Activated CD8-positive, alpha-beta memory T cell treated with anti-CD3 and anti-CD28 coated beads, Interleukin-2, amount 50 U/mL, for 24 hours (primary cell): Measurements from ENCODE around the gene VTI1A.

Experiments used
- DNase-seq: peaks from one replicate; pipeline ENCODE4 v3.0.0-alpha.2; 2020; ENCODE audit errors: extremely low read depth

Gene VTI1A

DNA sequence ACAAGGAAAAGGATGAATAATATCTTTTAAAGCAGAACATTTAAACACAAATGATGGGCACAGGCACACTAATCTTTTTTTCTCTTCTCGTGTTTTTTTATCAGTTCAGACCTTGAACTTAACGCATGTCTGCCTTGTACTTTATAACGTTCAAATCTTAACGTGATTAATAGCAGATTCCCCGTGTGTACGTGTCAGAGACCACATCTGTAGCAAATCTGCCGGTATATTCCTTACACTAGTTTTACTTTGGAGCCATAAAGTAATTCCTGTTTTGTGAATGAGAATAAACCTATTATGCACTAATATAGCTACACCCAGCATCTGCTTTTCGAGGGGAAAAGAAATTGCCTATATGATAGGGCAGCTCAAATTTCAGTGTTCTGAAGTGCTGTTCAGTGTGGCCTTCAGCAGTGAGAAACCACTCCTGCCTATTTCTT is 337.0 kb downstream of the VTI1A start:
- DNase-seq = no peak

DNA sequence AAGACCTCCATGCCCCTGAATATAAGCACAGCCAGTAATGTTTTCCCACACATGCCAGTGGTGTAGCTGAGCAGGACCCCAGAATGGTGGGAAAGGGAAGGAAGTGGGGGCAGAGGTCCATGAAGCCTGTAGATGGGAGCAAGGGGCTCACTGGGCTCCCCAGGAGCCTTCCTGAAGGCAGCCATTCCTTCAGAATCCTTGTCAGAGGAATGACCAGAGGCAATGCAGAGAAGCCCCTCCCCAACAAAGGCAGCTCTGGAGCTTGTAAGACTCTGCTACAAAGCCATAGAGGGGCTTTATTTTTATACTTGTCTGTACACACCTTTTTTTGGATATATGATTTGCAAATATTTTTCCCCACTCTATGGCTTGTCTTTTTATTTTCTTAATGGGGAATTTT is 338.1 kb downstream of the VTI1A start:
- DNase-seq = no peak

DNA sequence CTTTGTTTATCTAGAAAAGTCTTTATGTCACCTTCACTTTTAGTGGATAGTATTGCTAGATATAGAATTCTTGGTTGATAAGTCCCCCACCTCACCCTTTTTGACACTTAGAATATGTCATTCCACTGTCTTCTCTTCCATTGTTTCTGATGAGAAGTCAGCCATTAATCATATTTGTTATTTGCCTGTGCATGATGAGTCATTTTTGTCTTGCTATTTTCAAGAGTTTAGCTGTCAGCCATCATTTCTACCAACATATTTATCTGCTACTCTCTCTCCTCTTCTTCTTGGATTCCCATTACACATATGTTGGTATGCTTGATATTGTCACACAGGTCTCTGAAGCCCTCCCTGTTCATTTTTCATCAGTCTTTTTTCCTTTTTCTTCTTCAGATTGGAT is 342.2 kb downstream of the VTI1A start:
- DNase-seq = no peak

DNA sequence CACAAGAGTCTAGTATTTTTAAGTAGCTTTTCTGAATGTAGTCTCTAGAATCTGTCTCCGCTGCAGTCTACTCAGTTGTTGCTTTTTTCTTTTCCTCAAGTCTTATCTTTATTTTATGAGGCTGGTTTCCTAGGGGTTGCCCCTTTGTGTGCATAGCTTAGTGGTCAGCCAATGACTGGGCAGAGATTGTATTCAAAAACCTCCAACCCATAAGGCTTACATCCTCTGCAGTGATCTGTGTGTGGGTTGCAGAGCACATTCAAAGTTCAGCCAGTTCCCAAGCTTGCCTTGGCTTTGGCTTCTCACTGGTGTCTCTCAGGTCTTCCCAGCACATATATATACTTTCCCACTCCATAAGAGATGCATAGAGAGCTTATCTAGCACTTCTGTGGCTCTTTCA is 343.0 kb downstream of the VTI1A start:
- DNase-seq = no peak

DNA sequence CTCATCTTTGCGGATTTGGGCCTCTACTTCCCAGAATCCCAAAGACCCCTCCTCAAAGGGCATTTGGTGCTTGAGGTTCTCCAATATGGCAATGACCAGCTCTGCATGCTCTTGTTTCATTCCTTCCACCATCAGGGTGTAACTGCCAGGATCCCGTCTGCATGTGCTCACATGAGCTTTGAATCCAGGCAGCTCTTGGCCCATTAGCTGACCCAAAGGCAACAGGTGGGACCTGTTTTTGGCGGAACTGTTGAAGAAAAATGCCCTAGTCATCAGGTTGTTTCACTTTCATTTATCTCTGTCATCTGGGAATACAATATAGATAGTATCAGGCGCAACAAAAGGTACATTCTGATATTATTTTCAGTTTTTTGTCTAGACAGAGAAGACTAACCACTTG is 343.9 kb downstream of the VTI1A start:
- no peak for DNase-seq

DNA sequence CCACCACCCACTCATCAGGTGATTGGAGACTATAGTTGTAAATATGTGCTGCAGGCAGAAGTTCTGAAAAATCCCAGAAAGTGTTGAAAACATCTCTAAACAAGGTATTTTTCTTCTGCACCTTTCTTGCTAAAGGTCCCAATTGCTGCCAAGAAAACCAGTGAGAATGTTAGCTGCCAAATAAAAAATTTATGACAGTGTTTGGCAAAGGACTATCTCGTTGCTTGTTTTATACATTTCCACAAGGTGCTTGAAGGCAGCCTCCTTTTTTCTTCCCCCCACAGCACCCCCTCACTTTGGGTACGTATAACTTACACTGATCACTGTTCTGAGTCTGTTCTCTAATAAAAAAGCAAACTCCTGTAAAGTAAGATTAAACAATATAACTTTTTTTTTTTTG is 344.4 kb downstream of the VTI1A start:
- DNase-seq = no peak

DNA sequence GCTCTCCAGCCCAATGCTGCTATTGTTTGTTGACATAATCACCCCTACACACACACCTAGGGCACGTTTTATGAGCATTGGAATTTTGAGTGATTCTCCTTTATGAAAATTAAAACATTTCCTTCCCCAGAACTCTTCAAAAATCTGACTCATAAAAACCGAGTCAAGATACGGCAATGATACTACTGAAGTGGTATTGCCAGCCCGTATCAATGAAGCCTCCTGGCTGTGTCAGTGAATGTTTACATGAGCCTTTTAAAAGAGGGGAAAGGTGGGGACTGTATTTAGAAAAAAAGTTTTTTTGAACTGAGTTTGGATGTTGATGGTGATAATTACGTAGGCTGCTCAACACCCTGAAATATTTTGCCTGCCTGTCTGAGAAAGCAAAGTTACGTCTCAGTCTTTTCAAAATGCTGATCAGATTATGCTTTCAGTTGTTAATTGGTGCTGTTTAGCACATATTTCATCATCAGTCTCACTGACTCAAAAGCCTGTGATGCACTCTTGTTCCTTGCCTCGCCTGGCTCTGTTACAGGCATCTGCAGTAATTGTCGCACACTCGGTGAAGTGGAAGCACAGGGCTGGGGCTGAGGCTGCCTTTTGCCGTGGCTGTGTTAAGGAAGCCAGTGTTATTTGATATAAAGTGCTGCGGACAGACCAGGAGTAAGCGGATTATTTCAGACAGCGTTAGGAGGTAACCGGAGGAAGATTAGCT is 345.6 kb downstream of the VTI1A start:
- no peak for DNase-seq

DNA sequence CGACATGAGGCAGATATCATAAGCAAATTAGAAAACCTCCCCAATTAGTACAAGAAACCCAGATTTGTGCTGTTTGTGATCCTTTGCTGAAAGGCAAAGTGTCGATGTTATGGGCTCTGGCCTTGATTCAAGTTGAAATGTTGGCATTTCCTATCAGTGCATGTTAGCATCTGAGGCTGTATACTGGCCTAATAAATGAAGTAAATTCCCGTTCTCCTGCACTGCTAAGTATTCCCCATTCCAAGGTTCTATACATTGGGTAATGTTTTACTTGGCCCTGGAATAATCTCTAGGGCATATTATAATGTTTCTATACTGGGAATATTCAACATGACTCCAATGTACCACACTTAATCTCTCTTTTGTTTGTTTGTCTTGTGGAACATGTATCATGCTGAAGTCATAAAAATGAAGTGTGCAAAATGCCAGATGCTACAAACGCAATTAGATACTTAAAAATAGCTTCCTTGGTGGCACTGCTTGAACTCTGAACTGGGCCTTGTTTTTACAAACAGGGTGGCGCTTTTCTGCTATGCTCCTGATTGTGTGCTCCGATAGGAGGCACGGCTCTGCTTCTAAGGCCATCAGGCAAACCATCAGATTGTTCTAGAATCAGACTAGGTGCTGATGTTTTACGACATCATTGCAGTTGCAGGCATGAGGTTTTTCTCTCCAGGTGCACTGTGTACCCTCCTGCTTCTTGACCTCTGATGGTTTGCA is 346.3 kb downstream of the VTI1A start:
- no peak for DNase-seq

DNA sequence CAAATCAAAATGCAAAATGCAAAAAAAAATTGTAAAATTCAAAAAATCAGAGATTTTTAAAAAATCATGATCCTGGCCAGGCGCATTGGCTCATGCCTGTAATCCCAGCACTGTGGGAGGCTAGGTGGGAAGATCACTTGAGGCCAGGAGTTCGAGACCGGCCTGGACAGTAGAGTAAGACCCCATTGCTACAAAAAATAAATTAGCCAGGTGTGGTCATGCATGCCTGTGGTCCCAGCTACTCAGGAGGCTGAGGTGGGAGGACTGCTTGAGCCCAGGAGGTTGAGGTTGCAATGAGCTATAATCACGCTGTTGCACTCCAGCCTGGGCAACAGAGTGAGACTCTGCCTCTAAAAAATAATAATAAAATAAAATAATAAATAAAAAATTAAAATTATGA is 347.2 kb downstream of the VTI1A start:
- DNase-seq = no peak

DNA sequence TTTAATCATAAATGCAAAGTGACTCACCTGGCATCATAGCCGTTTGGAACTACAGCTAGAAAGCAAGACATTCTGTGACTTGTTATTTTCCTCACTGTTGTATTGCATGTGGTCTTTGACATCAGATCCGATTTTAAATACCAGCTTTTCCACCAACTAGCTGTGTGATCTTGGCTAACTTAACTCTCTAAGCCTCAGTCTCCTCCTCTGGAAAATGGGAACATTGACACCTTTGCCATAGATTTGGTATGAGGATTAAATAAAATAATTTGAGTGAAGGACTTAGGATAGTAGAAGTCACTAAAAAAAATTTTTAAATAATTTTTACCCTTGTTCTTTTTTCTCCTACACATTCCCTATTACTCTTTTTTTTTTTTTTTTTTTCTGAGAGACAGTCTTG is 348.1 kb downstream of the VTI1A start:
- no peak for DNase-seq

DNA sequence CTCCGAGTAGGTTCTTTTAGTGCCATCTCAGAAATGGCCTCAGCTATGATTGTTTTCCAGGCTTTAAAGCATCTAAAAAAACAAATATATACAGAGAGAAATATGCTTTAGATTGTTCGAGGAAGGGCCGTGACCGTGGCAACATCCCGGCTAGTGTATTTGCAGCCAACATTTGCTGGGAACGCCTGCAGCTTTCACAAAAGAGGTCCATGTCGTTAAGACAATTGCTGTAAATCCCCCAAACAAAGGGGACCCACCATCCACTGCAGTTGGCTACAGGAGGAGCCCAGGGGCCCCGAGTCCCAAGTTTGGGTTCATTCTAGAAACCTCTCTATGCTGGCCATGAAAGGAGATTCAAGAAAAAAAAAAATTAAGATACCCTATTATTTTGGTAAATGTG is 350.2 kb downstream of the VTI1A start:
- no peak for DNase-seq

DNA sequence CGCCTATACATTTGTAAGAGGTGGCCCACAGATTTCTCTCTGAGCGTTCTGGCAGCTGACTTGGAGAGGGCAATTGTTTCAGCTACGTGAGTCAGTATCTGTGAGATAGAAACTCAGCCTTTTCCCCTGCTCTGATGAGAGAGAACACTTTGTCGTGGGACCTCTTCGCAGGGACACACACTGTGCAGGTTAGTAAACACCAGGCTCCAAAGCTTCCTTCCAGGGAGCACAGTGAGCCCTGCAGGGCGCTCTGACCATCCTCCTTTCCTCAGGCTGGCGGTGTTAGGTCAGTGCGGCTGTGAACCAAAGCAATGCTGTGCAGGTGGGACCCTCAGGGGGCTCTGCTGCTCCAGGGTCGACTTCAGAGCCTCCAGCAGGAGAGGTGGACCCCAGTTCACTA is 350.8 kb downstream of the VTI1A start:
- DNase-seq = no peak

DNA sequence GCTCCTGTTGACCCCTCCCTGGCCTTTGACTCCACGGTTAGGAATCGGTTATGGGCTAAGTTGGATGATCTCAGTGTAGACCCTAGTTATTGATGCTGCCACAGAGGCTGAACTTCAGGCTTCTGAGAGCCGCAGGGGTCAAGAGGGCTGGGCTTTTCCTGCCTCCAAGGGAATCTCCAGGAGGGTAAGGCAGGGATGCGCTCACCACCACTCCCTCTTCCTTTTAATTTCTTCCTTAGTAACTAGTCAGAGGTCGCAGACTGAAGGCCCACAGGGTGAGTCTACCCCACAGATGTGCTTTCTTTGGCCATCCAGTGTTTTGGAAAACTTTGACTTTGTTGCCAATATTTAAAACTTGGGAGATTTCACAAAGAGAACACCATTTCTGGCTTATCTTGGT is 352.0 kb downstream of the VTI1A start:
- no peak for DNase-seq

DNA sequence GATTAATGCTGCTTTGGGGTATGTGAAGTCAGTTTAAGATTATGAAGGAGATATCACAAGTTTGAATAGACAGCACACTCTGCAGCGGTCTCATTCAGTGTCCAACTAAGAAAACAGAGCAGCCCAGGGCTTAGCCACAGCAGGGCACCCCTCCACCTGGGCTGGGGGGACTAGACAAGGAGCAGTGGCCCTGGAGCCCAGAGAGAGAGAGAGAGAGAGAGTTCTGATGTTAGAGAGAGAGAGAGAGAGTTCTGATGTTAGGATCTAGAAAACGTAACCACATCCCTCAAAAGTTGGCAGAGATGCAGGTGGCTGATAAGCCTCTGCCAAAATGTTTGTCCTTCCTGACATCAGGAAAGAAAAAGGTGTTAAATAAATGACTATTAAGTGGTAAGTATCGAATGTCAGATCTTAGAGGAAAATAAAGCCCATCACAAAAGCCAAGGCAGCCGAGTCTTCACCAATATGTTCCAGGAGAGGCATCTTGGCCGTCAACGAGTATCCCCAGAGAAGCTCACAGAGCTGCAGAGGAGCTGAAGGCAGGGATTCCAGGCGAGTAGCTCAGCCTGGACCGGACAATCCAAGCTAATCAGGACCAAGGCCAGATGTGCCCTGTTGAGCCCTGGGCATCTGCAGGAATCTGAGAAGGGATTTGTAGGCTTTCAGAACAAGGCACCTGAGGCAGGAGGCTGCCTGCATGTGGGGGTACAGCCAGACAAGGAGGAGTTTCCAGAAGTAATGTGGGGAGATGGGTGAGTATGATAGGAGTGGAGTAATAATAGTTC is 352.9 kb downstream of the VTI1A start:
- no peak for DNase-seq

DNA sequence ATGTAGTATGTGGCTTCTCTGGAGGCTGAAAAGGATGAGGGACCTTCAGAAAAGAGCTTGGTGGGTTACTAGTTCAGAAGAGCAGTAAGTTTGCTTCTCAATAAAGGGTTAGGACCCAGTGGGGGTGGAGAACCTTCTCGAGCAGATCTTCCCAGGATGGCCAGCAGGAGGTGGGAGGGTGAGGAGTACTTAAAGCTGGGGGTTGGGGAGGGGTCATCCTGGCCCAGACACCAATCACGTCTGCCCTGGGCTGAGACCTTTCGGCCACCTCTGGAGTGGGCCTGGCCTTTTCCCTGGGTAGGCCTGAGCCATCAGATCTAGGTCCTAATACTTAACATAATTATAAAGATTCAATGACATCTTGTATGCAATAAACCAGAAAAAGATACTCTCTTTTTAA is 354.0 kb downstream of the VTI1A start:
- DNase-seq = no peak

DNA sequence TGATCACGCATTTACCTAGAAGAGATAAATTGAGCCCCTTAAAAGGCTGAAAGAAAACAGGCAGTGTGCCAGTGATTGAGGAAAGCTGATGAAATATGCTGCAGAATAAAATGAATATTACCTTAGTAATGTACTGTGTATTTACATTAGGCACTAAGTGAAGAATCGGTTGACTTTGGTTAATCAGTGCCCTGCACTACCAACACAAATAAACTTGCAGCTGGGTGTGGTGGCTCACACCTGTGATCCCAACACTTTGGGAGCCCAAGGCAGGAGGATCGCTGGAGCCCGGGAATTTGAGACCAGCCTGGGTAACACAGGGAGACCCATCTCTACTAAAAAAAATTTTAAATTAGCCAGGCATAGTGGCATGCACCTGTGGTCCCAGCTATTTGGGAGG is 354.7 kb downstream of the VTI1A start:
- no peak for DNase-seq

DNA sequence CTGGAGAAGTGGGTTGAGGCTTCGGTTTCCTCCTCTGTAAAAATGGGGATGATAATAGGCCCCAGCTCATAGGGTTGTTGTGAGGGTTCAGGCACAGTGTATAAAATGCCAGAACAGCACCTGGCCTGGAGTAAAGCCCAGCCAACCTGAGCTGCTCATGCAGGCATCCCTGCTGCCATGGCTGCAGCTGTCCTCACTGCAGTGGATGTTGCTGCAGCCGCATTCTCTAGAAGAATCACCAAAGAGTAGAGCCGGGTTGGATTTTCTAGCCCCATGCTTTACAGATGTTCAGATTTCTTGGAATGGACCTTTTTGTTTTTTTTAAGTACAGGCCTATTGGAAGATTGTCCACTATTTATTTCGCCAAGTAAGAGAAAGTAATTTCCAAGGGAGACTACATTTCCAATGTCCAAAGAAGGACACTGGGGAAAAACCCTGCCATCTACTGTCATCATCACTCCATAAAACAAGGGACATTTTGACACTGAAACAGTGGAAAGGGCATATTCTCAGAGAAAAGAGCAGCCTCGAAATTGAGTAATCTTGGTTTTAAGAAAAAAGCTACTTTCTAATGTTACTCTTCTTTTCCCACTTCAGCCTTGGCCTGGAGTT is 355.5 kb downstream of the VTI1A start:
- no peak for DNase-seq

DNA sequence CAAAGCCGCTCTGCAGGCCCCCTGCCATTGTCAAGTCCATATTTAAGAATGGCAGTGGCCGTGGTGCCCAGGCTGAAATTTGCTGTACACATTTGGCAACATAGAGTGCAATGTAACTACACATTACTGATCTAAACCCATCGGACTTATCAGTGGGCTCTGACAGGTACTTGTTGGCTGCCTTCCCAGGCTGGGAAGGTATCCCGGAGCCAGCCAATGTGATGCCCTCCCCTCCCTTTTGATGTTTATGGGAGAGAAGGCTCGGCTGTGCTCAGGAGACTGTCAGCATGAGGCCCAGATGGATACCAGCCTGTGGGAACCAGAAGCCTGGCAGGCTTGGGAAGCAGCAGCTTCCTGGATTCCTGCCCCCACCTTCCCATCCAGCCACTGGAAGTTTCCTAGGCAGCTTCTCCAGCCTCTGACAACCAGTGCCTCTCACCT is 357.0 kb downstream of the VTI1A start:
- no peak for DNase-seq

DNA sequence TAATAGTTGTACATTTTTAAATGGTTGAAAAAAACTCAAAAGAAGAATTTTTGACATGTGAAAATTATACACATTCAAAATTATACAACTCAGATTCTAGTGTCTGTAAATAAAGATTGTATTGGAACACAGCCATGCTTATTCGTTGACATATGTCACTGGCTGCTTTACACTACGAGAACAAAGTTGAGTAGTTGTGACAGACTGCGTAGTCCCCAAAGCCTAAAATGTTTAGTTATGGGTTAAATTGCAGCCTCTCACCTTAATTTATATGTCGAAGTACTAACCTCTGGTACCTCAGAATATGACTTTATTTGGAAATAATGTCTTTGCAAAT is 358.2 kb downstream of the VTI1A start:
- no peak for DNase-seq

DNA sequence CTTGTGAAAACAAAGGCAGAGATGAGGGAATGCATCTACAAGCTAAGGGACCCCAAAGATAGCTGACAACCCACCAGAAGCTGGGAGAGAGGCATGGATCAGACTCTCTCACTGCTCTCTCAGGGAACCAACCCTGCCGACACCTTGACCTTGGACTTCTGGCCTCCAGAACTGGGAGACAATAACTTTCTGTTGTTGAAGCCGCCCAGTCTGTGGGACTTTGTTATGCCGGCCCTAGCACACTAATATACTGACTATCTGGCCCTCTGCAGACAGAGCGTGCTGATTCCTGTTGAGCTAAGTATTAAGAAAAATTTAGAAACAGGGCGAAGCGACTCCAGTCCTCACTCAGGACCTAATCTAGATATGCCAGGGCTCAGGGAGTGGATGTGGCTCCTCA is 358.7 kb downstream of the VTI1A start:
- no peak for DNase-seq

DNA sequence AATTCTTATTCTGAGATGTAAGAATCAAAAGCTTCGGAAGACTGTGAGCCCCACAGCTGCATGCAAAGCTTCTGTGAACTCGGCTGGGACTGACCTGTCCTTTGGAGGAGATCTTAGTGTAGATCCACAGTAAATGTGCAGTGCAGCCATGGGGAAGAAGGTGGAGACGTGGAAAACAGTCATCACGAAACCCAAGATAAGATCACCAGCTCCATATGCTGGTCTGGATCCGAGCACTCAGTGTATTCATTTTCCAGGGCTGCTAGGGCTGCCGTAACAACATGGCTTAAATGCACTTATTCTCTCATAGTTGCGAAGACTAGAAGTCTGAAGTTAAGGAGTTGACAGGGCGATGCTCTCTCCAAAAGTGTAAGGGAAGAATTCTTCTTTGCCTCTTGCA is 360.0 kb downstream of the VTI1A start:
- DNase-seq = no peak

DNA sequence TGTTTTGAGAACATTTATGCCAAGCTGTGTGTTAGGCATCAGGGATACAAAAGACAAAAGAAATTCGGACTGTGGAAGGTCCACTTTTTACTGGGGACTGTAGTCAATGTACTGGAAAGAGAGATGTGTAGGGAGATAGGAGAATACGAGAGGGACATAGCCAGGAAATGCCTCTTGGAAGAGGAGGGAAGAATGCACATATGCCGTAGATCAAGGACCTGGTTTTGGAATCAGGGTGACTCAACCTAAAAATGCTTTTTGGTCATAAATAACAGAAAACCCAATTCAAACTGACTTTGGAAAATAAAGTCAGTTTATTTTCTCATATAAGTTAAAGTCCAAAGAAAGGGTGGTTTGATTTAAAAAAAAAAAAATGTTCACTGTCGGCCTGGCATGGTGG is 362.7 kb downstream of the VTI1A start:
- DNase-seq = no peak
